Calu3 (cell line): ENCODE data around the gene KIF18B. TPM values are rescaled to one million over a fixed set of nuclear protein-coding genes. Genes with fewer than 3 reads are reported as not detected.

Experiments used
- BruUV-seq: library from RNA; stranded (reverse); fragments of 400-500 nt; replicated peaks from 2 replicates; lab custom pipeline; 2021; lab: Mats Ljungman, UMichigan
- CTCF ChIA-PET: fragments of 300-600 bp; sonication (Branson Sonifier 250); formaldehyde crosslinking; loops from one replicate; lab custom pipeline; 2022; ENCODE audit warnings: antibody characterized with exemption; lab: Charles Lee
- DNase-seq: peaks from one replicate; pipeline ENCODE4 v3.0.0; 2022
- H3K27ac Mint-ChIP-seq: one replicate; pipeline ENCODE4 v1.8.0; 2022; ENCODE audit warnings: mixed read lengths; ENCODE audit not compliant: unreplicated experiment
- H3K27me3 Mint-ChIP-seq: one replicate; pipeline ENCODE4 v1.8.0; 2022; ENCODE audit warnings: mixed read lengths; ENCODE audit not compliant: unreplicated experiment
- H3K36me3 Mint-ChIP-seq: one replicate; pipeline ENCODE4 v1.8.0; 2022; ENCODE audit warnings: mild to moderate bottlenecking, moderate library complexity, mixed read lengths; ENCODE audit not compliant: insufficient read depth, unreplicated experiment
- H3K4me1 Mint-ChIP-seq: one replicate; pipeline ENCODE4 v1.8.0; 2022; ENCODE audit warnings: mild to moderate bottlenecking, low read depth, mixed read lengths; ENCODE audit not compliant: unreplicated experiment
- H3K4me3 Mint-ChIP-seq: one replicate; pipeline ENCODE4 v1.8.0; 2022; ENCODE audit warnings: mild to moderate bottlenecking, low read depth, moderate library complexity, mixed read lengths; ENCODE audit not compliant: unreplicated experiment
- H3K9me3 Mint-ChIP-seq: one replicate; pipeline ENCODE4 v1.8.0; 2022; ENCODE audit warnings: low read depth, mixed read lengths; ENCODE audit not compliant: unreplicated experiment
- CTCF ChIP-seq: fragments of 200-600 bp; IDR thresholded peaks from one replicate; pipeline ENCODE4 v1.8.0; 2022; ENCODE audit warnings: antibody characterized with exemption; ENCODE audit not compliant: unreplicated experiment
- intact Hi-C: fragments of 100-400 bp; cut with micrococcal nuclease; formaldehyde crosslinking; loops from one replicate; pipeline ENCODE4 v1.10.0; 2022; ENCODE audit not compliant: unreplicated experiment
- total RNA-seq: library from RNA; stranded (reverse); gene quantifications from 2 replicates; pipeline ENCODE4 v1.2.3, GENCODE V29; 2022

KIF18B gene
- total RNA-seq, 1 experiment from 2014 or later, result 84.6 TPM

- no peaks in the 10 kb centered on the region for H3K27me3 Mint-ChIP-seq
- no peaks in the 10 kb centered on the region for H3K9me3 Mint-ChIP-seq
- no TSS peak for BruUV-seq
- intact Hi-C loops, result no loop called here
- H3K4me3 Mint-ChIP-seq, result no peak overlapping the region
- H3K4me1 Mint-ChIP-seq, result peaks cover 10% of the 10 kb centered on the region
- H3K27ac Mint-ChIP-seq, result no peak overlapping the region
- peaks cover 33% of the 10 kb centered on the region for H3K36me3 Mint-ChIP-seq
- CTCF ChIA-PET, result interaction anchor here (0.7 kb wide), 1 partner anchor 120 kb away, joined by 5 read pairs; no protein-coding TSS in a partner anchor
- TF ChIP-seq CTCF, result no peak
- no peak for DNase-seq
Measured at GRCh38 chr17:44894642-44895041, 52.9 kb downstream of the KIF18B start.

- Mint-ChIP-seq H3K4me1 (no peaks in the 10 kb centered on the region), H3K27me3 (no peaks in the 10 kb centered on the region), H3K9me3 (no peaks in the 10 kb centered on the region), H3K4me3 (no peak overlapping the region), H3K27ac (no peak overlapping the region), H3K36me3 (peaks cover 17% of the 10 kb centered on the region)
- BruUV-seq, result no TSS peak
- CTCF ChIA-PET, result no interaction called here
- DNase-seq, result no peak
- intact Hi-C loops, result no loop called here
- TF ChIP-seq CTCF, result no peak
Measured at GRCh38 chr17:44892250-44892649, 55.3 kb downstream of the KIF18B start.

- no peaks in the 10 kb centered on the region for H3K9me3 Mint-ChIP-seq
- intact Hi-C loops, result no loop called here
- DNase-seq, result no peak
- no peaks in the 10 kb centered on the region for H3K27me3 Mint-ChIP-seq
- CTCF ChIA-PET, result no interaction called here
- TF ChIP-seq CTCF, result no peak
- no peak overlapping the region for H3K4me3 Mint-ChIP-seq
- no peak overlapping the region for H3K27ac Mint-ChIP-seq
- H3K36me3 Mint-ChIP-seq, result peaks cover 16% of the 10 kb centered on the region
- BruUV-seq, result no TSS peak
- no peaks in the 10 kb centered on the region for H3K4me1 Mint-ChIP-seq
Measured at GRCh38 chr17:44889003-44889402, 58.6 kb downstream of the KIF18B start.

DNA sequence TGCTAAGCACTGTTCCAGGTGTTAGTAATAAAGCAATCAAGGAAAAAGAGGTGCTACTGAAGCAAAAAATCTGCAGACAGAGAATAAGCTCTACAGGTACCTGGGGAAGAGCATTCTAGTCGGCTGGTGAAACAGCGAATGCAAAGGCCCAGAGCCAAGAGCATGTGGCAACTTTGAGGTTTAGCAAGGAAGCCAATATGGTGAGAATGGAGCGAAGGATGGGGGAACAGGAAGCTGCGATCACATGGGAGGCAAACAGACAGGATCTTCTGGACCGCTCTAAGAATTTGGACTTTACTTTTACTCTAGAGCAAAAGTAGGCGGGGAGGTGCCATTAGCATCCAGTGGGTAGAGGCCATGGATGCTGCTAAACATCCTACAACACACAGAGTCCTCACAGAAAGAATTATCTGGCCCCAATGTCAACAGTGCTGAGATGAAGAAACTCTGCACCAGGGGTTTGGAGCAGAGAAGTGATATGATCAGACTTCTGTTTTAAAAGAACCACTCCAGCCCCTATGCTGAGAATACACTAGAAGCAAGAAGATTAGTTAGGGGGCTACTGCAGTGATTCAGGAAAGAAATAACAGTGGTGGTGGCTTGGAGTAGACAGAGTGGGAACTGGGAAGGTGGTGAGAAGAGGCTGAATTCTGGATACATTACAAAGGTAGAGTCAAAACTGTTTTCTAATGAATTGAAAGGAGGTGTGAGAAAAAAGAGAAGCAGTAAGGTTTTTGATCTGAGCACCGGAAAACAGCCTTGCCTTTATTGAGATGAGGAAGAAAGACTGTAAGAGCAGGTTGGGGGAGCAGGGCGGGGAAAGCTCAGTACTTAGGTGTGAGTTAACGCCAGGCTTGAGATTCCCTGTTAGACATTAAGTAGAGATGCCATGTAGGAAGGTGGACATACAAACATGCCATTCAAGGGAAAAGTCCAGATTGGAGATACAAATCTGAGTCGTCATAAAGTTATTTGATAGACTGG, 59.3 kb downstream of the KIF18B start:
- Mint-ChIP-seq H3K27ac (no peak overlapping the region), H3K36me3 (peaks cover 15% of the 10 kb centered on the region), H3K27me3 (no peaks in the 10 kb centered on the region), H3K4me3 (no peak overlapping the region), H3K9me3 (no peaks in the 10 kb centered on the region), H3K4me1 (no peaks in the 10 kb centered on the region)
- no TSS peak for BruUV-seq
- DNase-seq, result no peak
- CTCF ChIA-PET, result no interaction called here
- no peak for TF ChIP-seq CTCF
- intact Hi-C loops, result no loop called here
